Activated CD8-positive, alpha-beta memory T cell treated with anti-CD3 and anti-CD28 coated beads, Interleukin-2, amount 50 U/mL, for 1 hour (primary cell): ENCODE results near the gene ARSD.
A peak's percentile ranks its signal among the peaks of the same experiment; 100 is the strongest.
"Not testable (repeated sequence)": the region's sequence is repeated elsewhere in the genome, so short reads cannot be mapped to it uniquely, and the experiment has no call there.

Source experiments
- DNase-seq: peaks from one replicate; pipeline ENCODE4 v3.0.0-alpha.2; 2020; ENCODE audit errors: extremely low read depth

Gene ARSD, protein sequence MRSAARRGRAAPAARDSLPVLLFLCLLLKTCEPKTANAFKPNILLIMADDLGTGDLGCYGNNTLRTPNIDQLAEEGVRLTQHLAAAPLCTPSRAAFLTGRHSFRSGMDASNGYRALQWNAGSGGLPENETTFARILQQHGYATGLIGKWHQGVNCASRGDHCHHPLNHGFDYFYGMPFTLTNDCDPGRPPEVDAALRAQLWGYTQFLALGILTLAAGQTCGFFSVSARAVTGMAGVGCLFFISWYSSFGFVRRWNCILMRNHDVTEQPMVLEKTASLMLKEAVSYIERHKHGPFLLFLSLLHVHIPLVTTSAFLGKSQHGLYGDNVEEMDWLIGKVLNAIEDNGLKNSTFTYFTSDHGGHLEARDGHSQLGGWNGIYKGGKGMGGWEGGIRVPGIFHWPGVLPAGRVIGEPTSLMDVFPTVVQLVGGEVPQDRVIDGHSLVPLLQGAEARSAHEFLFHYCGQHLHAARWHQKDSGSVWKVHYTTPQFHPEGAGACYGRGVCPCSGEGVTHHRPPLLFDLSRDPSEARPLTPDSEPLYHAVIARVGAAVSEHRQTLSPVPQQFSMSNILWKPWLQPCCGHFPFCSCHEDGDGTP

DNA sequence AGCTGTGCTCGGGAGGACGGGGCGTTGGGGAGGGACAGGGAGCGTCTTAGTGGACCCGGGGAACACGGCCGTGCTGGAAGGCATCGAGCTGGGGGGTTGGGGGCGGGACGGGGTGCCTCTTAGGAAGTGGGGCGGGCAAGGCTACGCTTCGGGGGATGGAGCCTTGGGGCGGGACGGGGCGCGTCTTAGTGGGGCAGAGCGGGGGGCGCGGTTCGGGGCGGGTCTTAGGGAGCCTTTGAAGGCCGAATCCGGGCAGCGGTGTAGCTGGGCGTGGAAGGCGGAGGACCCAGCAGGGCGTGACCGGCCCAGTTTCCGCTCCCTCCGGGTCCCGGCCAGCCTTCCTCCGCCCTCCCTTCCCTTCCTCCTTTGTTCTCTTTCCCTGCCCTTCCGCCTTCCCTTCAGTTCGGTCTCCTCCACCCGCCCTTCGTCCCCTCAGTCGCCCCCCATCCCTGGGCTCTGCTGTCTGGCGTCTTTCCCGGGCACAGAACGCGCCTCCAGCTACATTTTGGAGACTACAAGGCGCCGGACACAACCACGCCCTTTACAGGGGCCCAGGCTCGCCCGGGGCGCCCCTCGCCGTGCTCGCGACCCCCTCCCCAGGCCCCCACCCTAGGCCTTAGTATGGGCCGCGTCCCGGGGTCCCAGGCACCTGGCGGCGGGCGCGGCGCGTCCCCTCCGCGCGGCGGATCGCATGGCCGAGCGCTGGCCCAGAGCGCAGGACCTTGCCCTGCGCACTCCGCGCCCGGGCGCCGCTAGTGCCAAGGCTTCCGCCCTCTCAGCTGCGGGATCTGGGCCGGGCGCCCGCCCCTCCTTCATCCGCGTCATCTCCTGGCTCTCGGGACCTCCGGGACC is at the start of gene ARSD:
TSS of gene ARSD (minus strand) at position 757 of the 852 bp plus-strand sequence. CDS start at position 693, 64 bp downstream.
- peak; percentile 10 for DNase-seq

DNA sequence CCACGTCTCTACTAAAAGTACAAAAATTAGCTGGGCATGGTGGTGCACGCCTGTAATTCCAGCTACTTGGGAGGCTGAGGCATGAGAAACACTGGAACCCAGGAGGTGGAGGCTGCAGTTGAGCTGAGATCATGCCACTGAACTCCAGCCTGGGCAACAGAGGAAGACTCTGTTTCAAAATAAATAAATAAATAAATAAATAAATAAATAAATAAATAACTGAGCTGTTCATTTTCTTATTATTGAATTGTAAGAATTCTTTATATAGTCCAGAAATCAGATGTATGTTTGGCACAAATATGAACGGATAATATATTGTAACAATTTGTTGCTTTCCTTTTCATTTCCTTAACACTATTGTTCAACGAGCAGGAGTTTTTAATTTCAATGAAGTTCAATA is 49.5 kb upstream of the ARSD start:
- not testable (repeated sequence) for DNase-seq

DNA sequence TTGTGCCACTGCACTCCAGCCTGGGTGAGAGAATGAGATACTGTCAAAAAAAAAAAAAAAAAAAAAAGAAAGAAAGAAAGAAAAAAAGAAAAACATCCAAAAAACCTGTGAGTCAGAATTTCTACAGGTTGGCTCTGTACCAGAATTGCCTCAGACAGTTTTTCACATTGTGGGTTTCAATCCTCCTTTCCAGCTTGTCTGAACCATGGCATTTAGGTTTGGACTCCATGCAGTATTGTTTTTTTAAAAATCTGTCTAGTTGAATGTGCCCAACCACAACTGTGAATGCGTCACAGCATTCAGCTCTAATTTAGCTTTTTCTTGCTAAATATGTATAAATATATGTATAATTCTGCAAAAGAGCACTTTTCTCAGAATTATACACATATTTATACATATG is 45.8 kb upstream of the ARSD start:
- no peak for DNase-seq

DNA sequence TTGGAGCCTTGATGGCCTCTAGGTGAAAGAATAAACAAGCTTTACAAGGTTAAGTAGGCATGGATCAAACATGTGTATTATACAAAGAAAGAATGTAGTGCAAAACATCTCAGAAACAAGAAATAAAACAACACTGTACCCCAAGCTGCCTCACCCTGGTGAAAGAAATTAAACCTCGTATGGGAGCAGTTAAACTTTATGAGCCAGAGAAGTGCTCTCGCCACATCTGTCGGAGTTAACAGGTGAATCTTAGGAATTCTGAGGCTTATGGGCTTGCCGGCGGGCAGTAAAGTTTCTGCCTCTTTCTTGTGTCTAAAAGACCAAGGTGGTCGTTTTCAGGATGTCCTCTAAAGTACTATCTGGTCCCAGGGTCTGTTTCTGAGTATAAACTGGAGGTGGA is 43.3 kb upstream of the ARSD start:
- DNase-seq = no peak

DNA sequence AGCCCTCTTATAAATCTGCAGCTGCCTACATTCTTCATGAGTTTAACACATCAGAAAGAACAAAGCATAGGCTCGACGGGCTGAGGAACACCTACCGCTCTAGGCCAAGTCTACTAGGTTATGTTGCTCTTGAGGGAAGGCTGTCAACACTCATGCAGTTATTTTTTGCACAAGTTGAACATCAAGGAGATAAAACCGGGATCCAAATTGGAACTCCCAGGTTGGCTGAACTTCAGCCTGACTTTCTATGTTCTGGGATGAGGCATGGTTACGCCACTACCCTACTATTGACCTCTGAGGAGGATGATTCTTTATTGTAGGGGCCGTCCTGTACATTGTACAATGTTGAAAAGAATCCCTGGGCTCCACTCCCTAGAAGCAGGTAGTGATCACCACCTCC is 39.9 kb upstream of the ARSD start:
- no peak for DNase-seq

DNA sequence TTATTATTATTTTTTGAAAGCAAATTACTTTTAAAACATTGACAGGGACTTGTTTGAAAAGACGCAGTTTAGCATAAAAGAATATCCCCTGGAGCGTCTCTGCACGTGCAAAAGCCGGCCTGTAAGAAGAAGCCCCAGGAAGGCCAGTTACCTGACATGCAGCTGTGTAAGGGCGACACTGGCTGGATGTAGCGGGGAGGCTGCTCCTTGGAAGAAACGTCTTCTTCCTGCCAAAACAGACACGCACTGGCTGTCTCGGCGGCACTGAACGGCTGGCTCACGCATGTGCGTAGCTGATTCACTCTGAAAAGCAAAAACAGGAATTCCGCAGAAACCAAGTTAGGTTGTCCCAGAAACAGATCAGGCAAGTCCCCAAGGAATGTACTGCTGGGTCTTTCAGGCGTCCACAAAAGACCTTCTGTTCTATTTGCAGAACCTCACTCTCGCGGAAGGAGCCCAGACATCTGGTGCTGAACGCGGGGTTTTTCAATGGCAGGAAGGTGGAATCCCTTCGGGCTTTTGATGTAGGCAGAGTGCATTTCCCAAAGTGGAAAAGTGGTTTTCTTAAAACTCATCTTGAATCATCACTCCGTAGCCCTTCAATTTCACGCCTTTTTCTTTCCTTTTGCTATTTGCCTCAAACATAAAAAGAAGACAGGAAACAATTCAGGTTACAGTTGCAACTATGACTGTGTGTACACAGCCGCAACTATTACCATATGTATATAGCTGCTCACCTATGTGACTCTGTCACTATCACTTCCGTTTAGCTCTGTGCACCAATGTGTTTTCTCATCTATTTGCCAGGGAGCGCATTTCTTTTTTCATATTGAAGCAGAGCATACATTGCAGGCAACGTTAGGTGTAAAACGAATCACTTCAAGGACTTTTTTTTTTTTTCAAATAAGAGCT is 39.1 kb upstream of the ARSD start:
- DNase-seq = no peak

DNA sequence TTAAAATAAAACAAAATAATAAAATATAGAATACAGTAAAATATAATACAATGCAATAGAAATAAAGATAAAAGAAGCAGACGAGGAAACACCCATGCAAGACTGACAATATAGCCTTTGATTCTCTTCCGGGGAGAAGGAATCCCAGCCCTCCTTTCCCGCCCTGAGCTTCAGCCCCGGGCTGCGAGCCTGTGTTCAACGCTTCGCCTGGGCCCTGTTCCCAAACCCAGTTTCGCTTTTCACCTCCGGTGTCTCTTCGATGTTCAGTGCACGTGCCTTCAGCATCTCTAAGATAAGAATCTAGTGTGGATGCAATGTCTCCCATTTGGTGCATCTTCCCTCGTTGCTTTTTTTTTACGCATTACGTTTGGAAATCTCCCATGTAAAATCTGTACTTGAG is 38.4 kb upstream of the ARSD start:
- no peak for DNase-seq

DNA sequence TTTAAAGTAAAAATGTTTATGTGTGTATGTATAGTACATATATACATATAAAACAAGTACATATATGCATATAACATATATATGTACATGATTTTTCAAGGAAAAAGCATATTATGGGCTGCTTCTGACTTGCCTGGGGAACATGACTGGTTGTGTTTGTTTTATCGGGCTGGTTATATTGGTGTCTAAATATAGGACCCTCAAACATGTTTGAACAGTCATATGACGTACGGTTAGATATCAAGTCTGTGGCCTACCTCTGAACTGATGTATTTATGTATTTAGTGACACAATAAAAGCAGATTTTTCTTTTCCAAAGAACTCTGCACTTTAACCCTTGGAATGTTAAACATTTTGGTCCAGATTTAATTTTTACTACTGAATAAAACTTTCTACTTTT is 37.9 kb upstream of the ARSD start:
- DNase-seq = no peak

DNA sequence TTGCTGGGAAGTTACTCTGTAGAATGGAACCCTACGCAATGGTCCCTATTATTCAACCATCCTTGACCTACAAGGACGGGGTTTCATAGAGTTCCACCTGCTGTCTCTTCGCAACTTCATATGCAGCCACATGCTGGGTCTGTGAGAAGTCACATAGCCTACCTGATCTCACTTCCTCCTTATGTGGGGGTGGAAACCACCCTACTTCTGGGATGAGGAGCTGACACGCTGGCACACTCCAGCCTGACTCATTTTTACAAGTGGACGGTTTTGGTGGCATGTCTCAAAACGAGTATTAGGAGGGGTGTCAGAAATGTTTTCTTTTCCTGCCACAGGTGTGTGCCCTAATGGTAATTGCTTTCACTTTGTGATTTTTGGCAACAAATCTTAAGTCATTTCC is 36.8 kb upstream of the ARSD start:
- DNase-seq = no peak

DNA sequence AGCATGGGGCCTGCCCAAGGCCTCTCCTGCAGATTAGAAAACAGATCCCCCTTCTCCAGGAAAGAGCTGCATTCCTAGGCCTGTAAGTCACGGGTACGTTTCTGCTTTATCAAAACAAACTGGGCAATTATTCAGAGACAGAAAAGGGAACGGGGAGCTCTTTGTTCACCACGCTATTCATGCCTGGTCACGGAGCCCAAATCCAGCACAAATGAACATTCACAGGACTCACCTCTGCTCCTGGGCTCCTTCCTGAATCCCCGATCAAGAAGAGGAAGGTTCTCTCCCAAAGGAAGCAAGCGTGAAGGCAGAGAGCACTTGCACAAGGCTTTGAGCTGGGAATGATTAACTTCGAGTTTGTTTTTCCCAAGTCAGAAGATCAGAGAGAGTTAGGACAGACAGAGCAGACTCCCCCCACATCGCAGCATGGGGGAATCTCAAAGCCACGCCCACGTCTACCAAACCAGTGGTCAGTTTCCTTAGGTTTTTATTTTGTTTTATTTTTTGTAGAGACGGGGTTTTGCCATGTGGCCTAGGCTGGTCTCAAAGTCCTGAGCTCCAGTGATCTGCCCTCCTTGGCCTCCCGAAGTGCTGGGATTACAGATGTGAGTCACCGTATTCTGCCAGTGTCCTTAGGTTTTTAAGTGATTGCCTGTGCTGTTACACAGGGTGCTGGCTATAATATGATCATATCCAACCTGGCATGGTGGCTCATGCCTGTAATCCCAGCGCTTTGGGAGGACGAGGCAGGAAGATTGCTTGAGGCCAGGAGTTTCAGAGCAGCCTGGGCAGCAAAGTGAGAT is 35.1 kb upstream of the ARSD start:
- DNase-seq = not testable (repeated sequence)

DNA sequence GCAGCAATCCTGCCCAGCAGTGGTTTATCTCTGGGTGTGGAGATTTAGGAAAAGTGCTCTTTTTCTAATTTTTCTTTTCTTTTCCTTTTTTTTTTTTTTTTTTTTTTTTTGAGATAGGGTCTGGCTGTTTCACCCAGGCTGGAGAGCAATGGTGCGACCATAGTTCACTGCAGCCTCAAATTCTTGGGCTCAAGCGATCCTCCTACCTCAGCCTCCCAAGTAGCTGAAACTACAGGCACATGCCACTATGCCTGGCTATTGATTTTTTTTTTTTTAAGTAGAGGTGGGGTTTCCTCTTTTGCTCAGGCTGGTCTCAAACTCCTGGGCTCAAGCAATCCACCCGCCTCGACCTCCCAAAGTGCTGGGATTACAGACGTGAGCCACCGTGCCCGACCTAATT is 34.3 kb upstream of the ARSD start:
- not testable (repeated sequence) for DNase-seq

DNA sequence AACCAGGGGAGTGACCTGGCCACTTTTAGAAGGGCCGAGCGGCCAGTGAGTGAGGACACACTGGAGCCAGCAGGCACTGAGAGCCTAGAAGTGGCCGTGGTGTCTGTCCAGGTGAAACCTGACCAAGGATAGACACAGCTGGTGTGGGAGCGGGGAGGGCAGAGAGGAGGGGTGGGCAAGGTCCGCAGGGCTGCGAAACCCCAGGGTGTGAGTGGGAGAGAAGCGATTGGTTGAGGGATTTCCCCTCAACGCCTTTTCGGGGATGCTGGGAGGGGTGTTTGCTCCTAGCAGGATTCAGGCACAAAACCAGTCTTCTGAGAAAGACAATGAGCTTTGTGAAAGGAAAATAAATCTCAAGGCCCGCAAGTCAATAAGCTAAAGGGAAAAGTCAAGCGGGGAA is 33.2 kb upstream of the ARSD start:
- DNase-seq = no peak

DNA sequence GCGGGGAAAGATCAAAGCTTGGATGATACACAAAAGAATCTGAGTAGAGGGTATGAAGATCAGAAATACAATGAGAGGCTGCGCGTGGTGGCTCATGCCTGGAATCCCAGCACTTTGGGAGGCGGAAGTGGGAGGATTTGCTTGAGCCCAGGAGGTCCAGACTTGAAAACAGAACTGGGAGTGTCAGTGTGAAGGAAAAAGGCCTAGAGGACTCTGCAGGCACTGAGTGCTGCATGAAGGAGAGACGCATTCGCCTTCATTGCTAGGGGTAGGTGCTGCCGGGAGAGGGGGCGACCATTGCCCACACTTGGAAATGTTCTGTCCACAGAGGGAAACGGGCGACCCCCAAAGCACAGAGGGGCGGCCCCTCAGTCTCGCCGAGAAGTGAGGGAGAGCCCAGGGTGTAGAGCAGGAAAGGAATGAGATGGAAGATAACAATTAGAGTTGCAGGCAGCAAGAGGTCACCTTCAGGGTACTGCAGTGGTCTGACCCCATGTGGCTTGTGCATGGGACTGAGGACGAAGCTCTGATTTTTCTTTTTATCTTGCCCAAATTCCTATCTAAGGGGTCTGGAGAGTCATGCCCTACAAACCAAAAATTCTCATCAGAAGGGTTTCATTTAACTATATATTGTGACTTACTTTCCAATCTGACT is 31.8 kb upstream of the ARSD start:
- DNase-seq = no peak

DNA sequence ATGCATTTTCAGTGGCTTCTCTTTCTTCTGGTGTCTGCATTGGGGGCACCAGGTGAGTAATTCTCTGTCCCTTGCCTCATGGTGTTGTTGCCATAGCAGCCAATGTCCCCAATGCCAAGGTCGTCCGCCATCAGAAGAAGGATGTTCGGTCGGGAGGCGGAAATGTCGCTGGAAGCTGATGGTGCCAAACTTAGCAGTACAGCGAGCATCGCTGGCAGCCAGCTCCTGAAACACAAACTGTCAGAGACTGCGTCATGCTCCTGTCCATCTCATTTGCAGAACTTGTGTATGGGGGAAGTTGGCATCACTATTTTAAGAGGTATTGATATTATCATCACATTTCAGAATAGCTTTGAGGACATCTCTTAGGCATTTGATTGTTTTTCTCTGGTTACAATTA is 29.1 kb upstream of the ARSD start:
- no peak for DNase-seq

DNA sequence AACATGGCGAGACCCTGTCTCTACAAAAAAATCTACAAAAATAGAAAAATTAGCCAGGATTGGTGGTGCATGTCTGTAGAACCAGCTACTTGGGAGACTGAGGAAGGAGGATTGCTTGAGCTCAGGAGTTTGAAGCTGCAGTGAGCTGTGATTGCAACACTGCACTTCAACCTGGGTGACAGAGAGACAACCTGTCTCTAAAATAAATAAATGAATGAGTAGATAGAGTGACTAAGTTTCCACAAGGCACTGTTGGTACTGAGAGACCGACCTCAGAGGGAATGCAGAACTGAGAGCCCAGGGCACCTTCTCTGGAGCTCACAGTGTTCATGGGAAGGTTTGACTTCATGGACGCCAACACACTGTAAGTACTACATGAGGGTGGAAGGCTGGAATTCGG is 26.7 kb upstream of the ARSD start:
- DNase-seq = no peak

DNA sequence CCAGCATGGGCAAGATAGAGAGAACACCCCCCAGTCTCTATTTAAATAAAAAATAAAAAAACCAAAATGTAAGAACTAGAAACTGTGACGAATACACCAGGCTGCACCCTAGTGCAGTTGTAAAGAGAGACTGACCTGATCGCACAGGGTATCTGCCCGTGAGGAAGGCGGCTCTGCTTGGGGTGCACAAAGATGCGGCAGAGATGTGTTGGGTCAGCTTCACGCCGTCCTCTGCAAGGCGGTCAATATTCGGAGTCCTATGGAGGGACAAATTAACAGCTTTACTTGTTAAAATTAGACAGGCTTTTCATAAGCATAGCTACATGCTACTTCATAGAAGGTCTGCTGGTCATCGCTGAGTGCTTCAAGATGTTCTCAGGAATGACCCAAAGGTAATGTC is 26.1 kb upstream of the ARSD start:
- no peak for DNase-seq

DNA sequence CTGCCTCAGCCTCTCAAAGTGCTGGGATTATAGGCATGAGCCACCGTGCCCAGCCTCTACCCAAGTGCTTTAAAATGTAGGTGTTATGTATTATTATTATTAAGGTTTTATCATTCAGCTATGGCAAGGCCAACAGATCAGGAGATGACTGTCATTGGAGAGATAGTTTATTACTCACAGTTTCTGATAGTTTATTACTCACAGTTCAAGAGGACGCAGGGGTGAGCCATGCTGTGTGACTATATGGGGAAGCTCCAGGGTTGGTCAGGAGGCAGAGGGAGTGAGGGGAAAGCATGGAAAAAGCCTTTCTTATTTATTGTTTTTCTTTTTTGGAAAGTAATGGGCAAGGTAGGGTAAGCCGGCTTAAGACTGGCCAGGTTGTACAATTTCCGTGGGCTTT is 25.4 kb upstream of the ARSD start:
- DNase-seq = no peak

DNA sequence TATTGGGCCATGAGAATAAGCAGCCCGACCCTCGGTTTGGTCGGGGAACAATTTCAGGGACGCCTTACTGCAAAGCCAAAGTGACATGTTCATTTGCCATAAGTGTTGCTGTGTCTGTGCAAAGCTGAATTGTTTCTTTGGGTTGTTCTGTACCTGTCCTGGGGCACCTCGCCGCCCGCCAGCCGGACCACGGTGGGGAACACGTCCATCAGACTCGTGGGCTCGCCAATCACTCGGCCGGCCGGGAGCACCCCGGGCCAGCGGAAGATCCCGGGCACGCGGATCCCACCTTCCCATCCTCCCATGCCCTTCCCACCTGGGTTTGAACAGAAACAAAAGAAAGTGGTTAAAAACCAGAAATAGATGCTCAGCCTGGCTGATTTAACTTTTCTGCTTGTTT is 8.8 kb upstream of the ARSD start:
- not testable (repeated sequence) for DNase-seq

DNA sequence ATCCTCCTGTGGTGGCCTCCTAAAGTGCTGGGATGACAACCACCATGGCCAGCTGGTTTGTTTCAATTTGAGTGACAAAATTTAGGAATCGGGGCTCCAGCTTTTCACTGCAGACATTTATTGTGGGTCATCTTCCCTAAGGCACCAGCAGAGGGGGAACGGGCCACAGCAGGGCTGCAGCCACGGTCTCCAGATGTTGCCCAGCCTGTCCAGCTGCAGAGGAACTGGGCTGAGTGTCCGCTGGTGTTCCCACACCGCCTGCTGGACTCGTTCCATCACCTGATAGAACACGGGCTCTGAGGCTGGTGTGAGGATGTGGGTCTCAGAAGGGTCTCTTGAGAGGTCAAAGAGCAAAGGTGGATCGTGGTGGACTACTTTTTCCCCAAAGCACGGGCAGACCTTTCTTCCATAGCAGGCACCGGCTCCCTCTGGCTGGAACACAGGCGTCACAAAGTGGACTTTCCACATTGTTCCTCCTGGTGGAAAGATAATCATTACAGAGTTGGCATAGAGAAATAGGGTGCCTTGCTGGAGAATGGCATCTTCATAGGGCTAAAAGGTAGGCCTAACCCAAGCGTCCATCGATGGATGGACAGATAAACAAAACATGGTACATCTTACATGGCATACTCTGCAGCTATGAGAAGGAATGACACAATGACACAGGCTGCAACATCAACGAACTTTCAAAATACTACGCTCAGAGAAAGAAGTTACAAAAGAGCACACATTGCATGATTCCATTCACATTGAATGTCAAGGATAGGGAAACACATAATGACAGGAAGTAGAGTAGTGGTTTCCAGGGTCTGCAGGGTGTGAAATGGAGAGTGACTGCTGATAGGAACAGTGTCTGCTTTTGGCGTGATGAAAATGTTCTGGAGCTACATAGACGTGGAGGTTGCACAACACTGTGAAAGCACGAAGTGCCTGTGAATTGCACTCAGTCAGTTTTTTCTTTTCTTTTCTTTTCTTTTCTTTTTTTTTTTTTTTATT is 5.9 kb upstream of the ARSD start:
- DNase-seq = no peak
